K562 (cell line): ENCODE data around the gene SNX27. TPM values are rescaled to one million over a fixed set of nuclear protein-coding genes. Genes with fewer than 3 reads are reported as not detected.
A peak's percentile ranks its signal among the peaks of the same experiment; 100 is the strongest.

ENCODE experiments used
- ATAC-seq: fragments of 200-7000 bp; cut with Tn5 transposase; 3 replicates; pipeline ENCODE4 v1.9.1; 2020; ENCODE audit warnings: moderate library complexity
- BruUV-seq: library from RNA; stranded (reverse); fragments of 400-500 nt; replicated peaks from 2 replicates; lab custom pipeline; 2021; lab: Mats Ljungman, UMichigan
- CTCF ChIA-PET: fragments of 300-600 bp; formaldehyde crosslinking; extraction: SDS; loops from one replicate; lab custom pipeline; 2021; ENCODE audit warnings: low intra/inter-chr PET ratio; lab: Yijun Ruan, JAX
- POLR2A ChIA-PET: fragments of 300-600, 350-650 bp; sonication (Branson Sonifier 250); formaldehyde crosslinking; extraction: SDS; loops from one replicate; lab custom pipeline; 2021; ENCODE audit warnings: antibody characterized with exemption, inconsistent platforms; lab: Yijun Ruan, JAX
- DNase-seq, 4 experiments: peaks; one replicate each; pipeline versions ENCODE4 v3.0.0 to v3.0.0-alpha.2; 2011 to 2018; ENCODE audit warnings: low spot score in 3 of 4, mixed read lengths in 3 of 4; ENCODE audit errors: extremely low read depth in 1 of 4
- FAIRE-seq: peaks from 2 replicates; lab custom pipeline; 2011; peaks lifted over from hg19 to GRCh38; lab: Jason Lieb, UNC
- H2AFZ ChIP-seq: 2 replicates; pipeline ENCODE4 v1.6.0; 2011; ENCODE audit warnings: low read depth, low read length, control low read depth, inconsistent platforms
- H3K27ac ChIP-seq: fragments of 200-600 bp; 3 replicates; pipeline ENCODE4 v1.8.0; 2011; ENCODE audit warnings: low read depth, mild to moderate bottlenecking, control low read depth, inconsistent platforms, low read length, moderate library complexity, mixed read lengths; ENCODE audit errors: extremely low read depth
- H3K27me3 ChIP-seq, 2 experiments: fragments of 300-600 bp in 1 of 2; 2 replicates in 1 of 2; 3 replicates in 1 of 2; pipeline versions ENCODE4 v1.6.0 to v1.8.0; 2011; ENCODE audit warnings: inconsistent platforms in 2 of 2, low read length in 2 of 2, mild to moderate bottlenecking in 1 of 2, mixed read lengths in 1 of 2, moderate library complexity in 1 of 2; ENCODE audit not compliant: control insufficient read depth in 2 of 2, insufficient read depth in 2 of 2
- H3K36me3 ChIP-seq: fragments of 300-600 bp; 3 replicates; pipeline ENCODE4 v1.8.0; 2011; ENCODE audit warnings: mild to moderate bottlenecking, low read length, inconsistent platforms; ENCODE audit not compliant: control insufficient read depth, insufficient read depth
- H3K4me1 ChIP-seq, 2 experiments: fragments of 200-600 bp in 1 of 2; replicated peaks in 1 of 2; 2 replicates in 1 of 2; 3 replicates in 1 of 2; pipeline versions ENCODE4 v1.5.1 to v1.8.0; 2011; ENCODE audit warnings: inconsistent platforms in 2 of 2, low read length in 2 of 2, mild to moderate bottlenecking in 1 of 2, mixed read lengths in 1 of 2, moderate library complexity in 1 of 2; ENCODE audit not compliant: control insufficient read depth in 2 of 2, insufficient read depth in 2 of 2
- H3K4me2 ChIP-seq: 2 replicates; pipeline ENCODE4 v1.6.1; 2011; ENCODE audit warnings: low read length, control low read depth, inconsistent platforms, mixed read lengths; ENCODE audit not compliant: insufficient read depth
- H3K4me3 ChIP-seq: fragments of 200-600 bp; sonication (generic), shearing (Covaris generic); 2 replicates; pipeline ENCODE4 v1.5.1; 2016; ENCODE audit warnings: control low read depth, inconsistent platforms
- H3K79me2 ChIP-seq: fragments of 200-600 bp; 3 replicates; pipeline ENCODE4 v1.8.0; 2011; ENCODE audit warnings: low read length, inconsistent platforms; ENCODE audit not compliant: control insufficient read depth, insufficient read depth
- H3K9ac ChIP-seq, 2 experiments: 2 replicates each; pipeline versions ENCODE4 v1.6.0 to v1.6.1; 2011; ENCODE audit warnings: low read depth in 2 of 2, low read length in 2 of 2, control low read depth in 1 of 2, inconsistent platforms in 1 of 2, mild to moderate bottlenecking in 1 of 2, mixed read lengths in 1 of 2; ENCODE audit not compliant: insufficient read depth in 1 of 2
- H3K9me1 ChIP-seq: one replicate; pipeline ENCODE4 v1.6.0; 2011; ENCODE audit warnings: inconsistent platforms, mild to moderate bottlenecking, low read length, moderate library complexity; ENCODE audit not compliant: control insufficient read depth, insufficient read depth
- H3K9me3 ChIP-seq: replicated peaks from 2 replicates; pipeline ENCODE4 v1.5.1; 2011; ENCODE audit warnings: low read depth, low read length, inconsistent platforms; ENCODE audit not compliant: control insufficient read depth, insufficient read depth
- H4K20me1 ChIP-seq: replicated peaks from 2 replicates; pipeline ENCODE4 v1.6.1; 2011; ENCODE audit warnings: low read length, inconsistent platforms, mixed read lengths; ENCODE audit not compliant: control insufficient read depth, insufficient read depth
- JUND ChIP-seq, 2 experiments: IDR thresholded peaks; 2 replicates in 1 of 2; 3 replicates in 1 of 2; pipeline ENCODE4 v1.6.1; 2011; ENCODE audit warnings: borderline replicate concordance in 2 of 2, low read depth in 2 of 2, low read length in 2 of 2, improper control_type of control experiment in 1 of 2, missing biosample characterization in 1 of 2, missing genetic modification characterization in 1 of 2, missing genetic modification reagents in 1 of 2
- LARP7 ChIP-seq: fragments of 450-650 bp; IDR thresholded peaks from 2 replicates; pipeline ENCODE4 v1.6.1; 2016
- ZNF124 ChIP-seq: sonication (generic); formaldehyde crosslinking; IDR thresholded peaks from 2 replicates; pipeline ENCODE4 v1.8.1; 2022; ENCODE audit warnings: missing genetic modification reagents
- ZNF280B ChIP-seq: fragments of 250-450 bp; sonication (Bioruptor Pico); IDR thresholded peaks from 2 replicates; pipeline ENCODE4 v1.5.1; 2021; ENCODE audit warnings: mild to moderate bottlenecking
- WGBS: fragments of 100-300 bp; shearing (Covaris generic); methylation state at CpG from one replicate; pipeline ENCODE4 v1.1.6; 2016; ENCODE audit warnings: low coverage, mixed read lengths; ENCODE audit not compliant: insufficient coverage; ENCODE audit errors: missing lambda C conversion rate; 5-methylcytosine and 5-hydroxymethylcytosine counted together
- in situ Hi-C: fragments of 300-500 bp; cut with MboI; formaldehyde crosslinking; loops from 4 replicates; pipeline ENCODE4 v1.15.0; 2018; ENCODE audit warnings: inconsistent platforms, mixed read lengths
- intact Hi-C: fragments of 100-400 bp; cut with micrococcal nuclease; formaldehyde crosslinking; loops from 2 replicates; pipeline ENCODE4 v1.14.2; 2022
- polyA plus RNA-seq, 8 experiments: library from polyadenylated mRNA; depleted of rRNA in 4 of 8; stranded (reverse) in 5 of 8; unstranded in 3 of 8; fragments of >200 nt; fragmentation: Nextera tagmentation in 2 of 8; fragmentation: Illumina TruSeq in 1 of 8; extraction: Ambion mirVana in 2 of 8; extraction: Trizol in 1 of 8; gene quantifications; 2 replicates each; pipeline versions ENCODE4 v1.2.1 to v1.2.3, GENCODE V29; 2011 to 2014; ENCODE audit warnings: inconsistent platforms in 1 of 8, missing spikeins in 1 of 8
- total RNA-seq, 7 experiments: library from RNA; depleted of rRNA in 6 of 7; stranded (reverse); fragments of >200 nt in 6 of 7; fragmentation: Illumina TruSeq in 2 of 7; extraction: Trizol in 2 of 7; gene quantifications; 2 replicates each; pipeline versions ENCODE4 v1.2.1 to v1.2.3, GENCODE V29; 2011 to 2021; ENCODE audit warnings: low replicate concordance in 1 of 7
- TF ChIP-seq, protein P1 (sequence below), 2 experiments: fragments of 450-650 bp in 1 of 2; sonication (generic) in 1 of 2; formaldehyde crosslinking in 1 of 2; IDR thresholded peaks in 1 of 2; conservative IDR thresholded peaks in 1 of 2; 2 replicates each; pipeline versions ENCODE4 v1.6.1 to v1.8.1; 2016 to 2023; ENCODE audit warnings: mild to moderate bottlenecking in 2 of 2, moderate library complexity in 2 of 2, inconsistent platforms in 1 of 2, missing genetic modification reagents in 1 of 2

SNX27 gene
- total and polyA plus RNA-seq, 9 of the 15 experiments (the other 6 are each of a cell fraction or from before 2014, with no cell fraction given): 4.5 to 18.7 (median 10.1) TPM

DNA sequence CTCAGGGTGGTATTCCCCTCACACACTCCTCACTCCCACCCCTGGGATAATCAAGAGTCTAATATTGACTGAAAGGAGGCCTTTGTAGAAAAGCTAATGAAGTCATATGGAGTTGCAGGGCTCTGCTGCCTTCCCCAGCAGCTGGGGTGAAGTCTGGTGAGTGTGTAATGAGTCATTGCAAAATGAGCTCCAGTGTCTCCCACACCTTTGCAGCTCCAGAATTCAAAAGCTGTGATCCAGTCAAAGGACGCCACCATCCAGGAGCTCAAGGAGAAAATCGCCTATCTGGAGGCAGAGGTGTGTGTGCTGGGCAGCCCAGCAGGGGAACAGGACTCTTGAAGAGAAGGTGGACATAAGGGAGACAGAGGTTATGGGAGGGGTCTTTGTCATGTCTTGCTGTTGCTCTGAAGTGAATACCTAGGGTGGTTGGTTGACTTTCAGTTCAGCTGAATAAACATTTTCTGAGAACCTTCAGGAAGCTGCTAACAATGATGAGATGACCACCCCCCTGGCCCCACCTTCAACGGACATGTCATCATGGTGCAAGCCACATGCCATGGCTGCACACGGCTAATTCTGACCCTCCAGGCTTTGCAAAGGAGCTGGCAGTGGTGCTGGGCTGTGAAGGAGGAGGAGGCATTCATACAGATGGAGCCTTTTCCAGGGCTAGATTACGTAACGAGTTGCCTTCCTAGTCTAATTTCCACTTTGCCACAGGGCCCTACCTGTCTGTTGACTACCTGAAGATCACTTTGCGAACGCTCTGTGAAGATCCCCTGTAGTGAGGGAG, 32.2 kb upstream of the SNX27 start:
- no peak overlapping the region for H3K4me2 ChIP-seq
- in situ Hi-C loops (no loop called here), intact Hi-C loops (loop anchor here (5.0 kb wide), 1 partner anchor 37 kb away; the partner anchor contains the start of gene TUFT1)
- peaks cover 8 to 33% of the 10 kb centered on the region in 2 experiments; a peak in 4 of 5 replicates for H3K4me1 ChIP-seq
- ATAC-seq: no peak
- H3K79me2 ChIP-seq: no peaks in the 10 kb centered on the region
- WGBS: 38% methylated on average over 8 of the region's 8 CpGs
- H4K20me1 ChIP-seq: no peaks in the 10 kb centered on the region
- peak; percentile 46 for FAIRE-seq
- no peak overlapping the region for H2AFZ ChIP-seq
- no peaks in the 10 kb centered on the region for H3K9me1 ChIP-seq
- no peak overlapping the region for H3K4me3 ChIP-seq
- H3K36me3 ChIP-seq: no peaks in the 10 kb centered on the region; the same call in 2 of the 3 replicates
- peak in 3 of 4 experiments; percentile 22 to 40 (median 35) for DNase-seq
- no TSS peak for BruUV-seq
- no peak overlapping the region for H3K9ac ChIP-seq
- no peaks in the 10 kb centered on the region for H3K27me3 ChIP-seq
- ChIA-PET CTCF (no interaction called here), POLR2A (interaction anchor here (0.6 to 1.6 kb wide), 7 partner anchors 9 to 252 kb away, joined by 3 to 7 read pairs (median 3); partner anchors contain the start of gene RORC)
- no peak overlapping the region for H3K27ac ChIP-seq
- no peaks in the 10 kb centered on the region for H3K9me3 ChIP-seq
- TF ChIP-seq LARP7 (no peak), JUND (IDR thresholded peaks at IDR 0.05; ENCODE audit: borderline replicate concordance, low read depth, low read length) (peak; percentile 68; the same call in 1 of the 2 replicates), JUND (tag; IDR thresholded peaks at IDR 0.05; ENCODE audit: borderline replicate concordance, low read depth, low read length) (no peak), ZNF124 (CRISPR knock-in tag) (no peak), ZNF280B (CRISPR knock-in tag) (no peak)
- TF ChIP-seq, protein P1, sequence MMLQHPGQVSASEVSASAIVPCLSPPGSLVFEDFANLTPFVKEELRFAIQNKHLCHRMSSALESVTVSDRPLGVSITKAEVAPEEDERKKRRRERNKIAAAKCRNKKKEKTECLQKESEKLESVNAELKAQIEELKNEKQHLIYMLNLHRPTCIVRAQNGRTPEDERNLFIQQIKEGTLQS (IDR thresholded peaks at IDR 0.05): peak; percentile 57
- TF ChIP-seq, protein P1 (CRISPR knock-in tag; conservative IDR thresholded peaks at IDR 0.05): no peak
